Astrocyte (in vitro differentiated cells and primary cell): ENCODE data around the gene ANKRD28. TPM values are rescaled to one million over a fixed set of nuclear protein-coding genes. Genes with fewer than 3 reads are reported as not detected.

ENCODE experiments used
- DNase-seq: peaks from one replicate; pipeline ENCODE4 v3.0.0-alpha.2; 2010; ENCODE audit warnings: low read depth
- FAIRE-seq: peaks from 2 replicates; lab custom pipeline; 2011; peaks lifted over from hg19 to GRCh38; lab: Jason Lieb, UNC
- H2AFZ ChIP-seq: 2 replicates; pipeline ENCODE4 v1.6.0; 2012; ENCODE audit warnings: low read depth, low read length, inconsistent platforms
- H3K27ac ChIP-seq: 2 replicates; pipeline ENCODE4 v1.5.1; 2011; ENCODE audit warnings: low read depth, low read length, inconsistent platforms
- H3K27me3 ChIP-seq: 2 replicates; pipeline ENCODE4 v1.6.0; 2011; ENCODE audit warnings: low read length, inconsistent platforms; ENCODE audit not compliant: insufficient read depth
- H3K36me3 ChIP-seq: 2 replicates; pipeline ENCODE4 v1.5.1; 2011; ENCODE audit warnings: low read length, inconsistent platforms; ENCODE audit not compliant: insufficient read depth
- H3K4me1 ChIP-seq: 2 replicates; pipeline ENCODE4 v1.5.1; 2011; ENCODE audit warnings: low read length, inconsistent platforms; ENCODE audit not compliant: insufficient read depth
- H3K4me2 ChIP-seq: 2 replicates; pipeline ENCODE4 v1.6.0; 2012; ENCODE audit warnings: low read length, inconsistent platforms
- H3K4me3 ChIP-seq: 2 replicates; pipeline ENCODE4 v1.5.1; 2011; ENCODE audit warnings: low read depth, mild to moderate bottlenecking, low read length, inconsistent platforms; ENCODE audit not compliant: insufficient read depth
- H3K79me2 ChIP-seq: 2 replicates; pipeline ENCODE4 v1.6.0; 2012; ENCODE audit warnings: mild to moderate bottlenecking, low read length, inconsistent platforms; ENCODE audit not compliant: insufficient read depth
- H3K9ac ChIP-seq: 2 replicates; pipeline ENCODE4 v1.6.0; 2012; ENCODE audit warnings: mild to moderate bottlenecking, low read length, inconsistent platforms
- H3K9me3 ChIP-seq: 2 replicates; pipeline ENCODE4 v1.5.1; 2012; ENCODE audit warnings: low read depth, mild to moderate bottlenecking, low read length, inconsistent platforms; ENCODE audit not compliant: insufficient read depth
- H4K20me1 ChIP-seq: 2 replicates; pipeline ENCODE4 v1.6.0; 2012; ENCODE audit warnings: low read length, inconsistent platforms; ENCODE audit not compliant: insufficient read depth
- H3K27ac Mint-ChIP-seq: one replicate; pipeline ENCODE4 v1.8.0; 2021; ENCODE audit warnings: mild to moderate bottlenecking, mixed read lengths; ENCODE audit not compliant: unreplicated experiment
- H3K27me3 Mint-ChIP-seq: one replicate; pipeline ENCODE4 v1.8.0; 2021; ENCODE audit warnings: low read depth, mixed read lengths; ENCODE audit not compliant: unreplicated experiment
- H3K36me3 Mint-ChIP-seq: one replicate; pipeline ENCODE4 v1.8.0; 2021; ENCODE audit warnings: low read depth, mixed read lengths; ENCODE audit not compliant: unreplicated experiment
- H3K4me1 Mint-ChIP-seq: one replicate; pipeline ENCODE4 v1.8.0; 2021; ENCODE audit warnings: low read depth, mixed read lengths; ENCODE audit not compliant: unreplicated experiment
- H3K4me3 Mint-ChIP-seq: one replicate; pipeline ENCODE4 v1.8.0; 2021; ENCODE audit warnings: mild to moderate bottlenecking, moderate library complexity, mixed read lengths; ENCODE audit not compliant: unreplicated experiment
- H3K9me3 Mint-ChIP-seq: one replicate; pipeline ENCODE4 v1.8.0; 2021; ENCODE audit warnings: mild to moderate bottlenecking, mixed read lengths; ENCODE audit not compliant: unreplicated experiment
- EZH2 ChIP-seq: IDR thresholded peaks from 2 replicates; pipeline ENCODE4 v1.6.1; 2012; ENCODE audit warnings: mild to moderate bottlenecking, low read length, inconsistent platforms; ENCODE audit not compliant: insufficient read depth
- total RNA-seq: library from RNA; stranded (reverse); gene quantifications from 2 replicates; pipeline ENCODE4 v1.2.1, GENCODE V29; 2021
- TF ChIP-seq, protein P1 (sequence below): IDR thresholded peaks from 2 replicates; pipeline ENCODE4 v1.5.1; 2011; ENCODE audit warnings: low read depth, mild to moderate bottlenecking, inconsistent platforms, low read length, moderate library complexity; ENCODE audit not compliant: insufficient read depth

Gene ANKRD28
- total RNA-seq, 1 donor from 2014 or later, result 61.3 TPM

GRCh38 chr3:15685927-15686326 lies 111.9 kb downstream of the ANKRD28 start:
- DNase-seq (no peak), FAIRE-seq (no peak)
- Histone ChIP-seq H3K9ac (no peak overlapping the region), H3K9me3 (no peaks in the 10 kb centered on the region), H3K4me3 (no peak overlapping the region), H4K20me1 (no peaks in the 10 kb centered on the region), H3K4me2 (no peak overlapping the region), H3K36me3 (peaks cover 44% of the 10 kb centered on the region), H3K27ac (no peak overlapping the region), H3K79me2 (no peaks in the 10 kb centered on the region), H3K27me3 (no peaks in the 10 kb centered on the region), H3K4me1 (no peaks in the 10 kb centered on the region), H2AFZ (no peak overlapping the region)
- Mint-ChIP-seq H3K27ac (no peak overlapping the region), H3K36me3 (peaks cover 11% of the 10 kb centered on the region), H3K4me3 (no peak overlapping the region), H3K27me3 (no peaks in the 10 kb centered on the region), H3K4me1 (no peaks in the 10 kb centered on the region), H3K9me3 (no peaks in the 10 kb centered on the region)
- no peak for TF ChIP-seq EZH2
- TF ChIP-seq, protein P1, sequence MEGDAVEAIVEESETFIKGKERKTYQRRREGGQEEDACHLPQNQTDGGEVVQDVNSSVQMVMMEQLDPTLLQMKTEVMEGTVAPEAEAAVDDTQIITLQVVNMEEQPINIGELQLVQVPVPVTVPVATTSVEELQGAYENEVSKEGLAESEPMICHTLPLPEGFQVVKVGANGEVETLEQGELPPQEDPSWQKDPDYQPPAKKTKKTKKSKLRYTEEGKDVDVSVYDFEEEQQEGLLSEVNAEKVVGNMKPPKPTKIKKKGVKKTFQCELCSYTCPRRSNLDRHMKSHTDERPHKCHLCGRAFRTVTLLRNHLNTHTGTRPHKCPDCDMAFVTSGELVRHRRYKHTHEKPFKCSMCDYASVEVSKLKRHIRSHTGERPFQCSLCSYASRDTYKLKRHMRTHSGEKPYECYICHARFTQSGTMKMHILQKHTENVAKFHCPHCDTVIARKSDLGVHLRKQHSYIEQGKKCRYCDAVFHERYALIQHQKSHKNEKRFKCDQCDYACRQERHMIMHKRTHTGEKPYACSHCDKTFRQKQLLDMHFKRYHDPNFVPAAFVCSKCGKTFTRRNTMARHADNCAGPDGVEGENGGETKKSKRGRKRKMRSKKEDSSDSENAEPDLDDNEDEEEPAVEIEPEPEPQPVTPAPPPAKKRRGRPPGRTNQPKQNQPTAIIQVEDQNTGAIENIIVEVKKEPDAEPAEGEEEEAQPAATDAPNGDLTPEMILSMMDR, result no peak

DNA sequence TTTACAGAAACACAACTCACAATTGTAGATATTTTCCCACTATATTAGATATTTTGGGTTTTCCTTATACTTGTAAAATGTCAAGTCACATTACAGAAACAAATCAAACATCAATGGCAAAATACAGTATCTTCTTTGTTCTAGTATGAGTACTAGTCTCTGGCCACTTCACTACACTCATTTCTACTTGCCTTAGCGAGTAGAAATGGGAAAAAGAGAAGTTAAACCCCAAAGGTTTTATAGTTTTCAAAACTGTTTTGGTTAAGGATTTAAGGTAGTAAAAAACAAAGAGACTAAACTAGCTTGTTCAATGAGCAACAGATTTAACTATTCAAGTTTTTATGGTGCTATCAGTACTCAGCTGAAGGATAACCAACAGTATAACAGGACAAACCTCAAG lies 114.5 kb downstream of the ANKRD28 start:
- TF ChIP-seq EZH2, result no peak
- TF ChIP-seq, protein P1, result no peak
- Mint-ChIP-seq H3K4me3 (no peak overlapping the region), H3K9me3 (no peaks in the 10 kb centered on the region), H3K27me3 (no peaks in the 10 kb centered on the region), H3K27ac (no peak overlapping the region), H3K36me3 (peaks cover 15% of the 10 kb centered on the region), H3K4me1 (no peaks in the 10 kb centered on the region)
- H3K27ac ChIP-seq, result no peak overlapping the region
- no peaks in the 10 kb centered on the region for H3K9me3 ChIP-seq
- no peak overlapping the region for H3K9ac ChIP-seq
- no peak overlapping the region for H2AFZ ChIP-seq
- peaks cover 37% of the 10 kb centered on the region for H3K36me3 ChIP-seq
- H3K4me2 ChIP-seq, result no peak overlapping the region
- H3K79me2 ChIP-seq, result no peaks in the 10 kb centered on the region
- no peak overlapping the region for H3K4me3 ChIP-seq
- DNase-seq (no peak), FAIRE-seq (no peak)
- no peaks in the 10 kb centered on the region for H4K20me1 ChIP-seq
- H3K27me3 ChIP-seq, result no peaks in the 10 kb centered on the region
- no peaks in the 10 kb centered on the region for H3K4me1 ChIP-seq

- H3K27ac Mint-ChIP-seq, result no peak overlapping the region
- H3K27me3 Mint-ChIP-seq, result no peaks in the 10 kb centered on the region
- FAIRE-seq (no peak), DNase-seq (no peak)
- H3K4me1 ChIP-seq, result no peaks in the 10 kb centered on the region
- H3K9me3 ChIP-seq, result no peaks in the 10 kb centered on the region
- no peak overlapping the region for H3K4me3 ChIP-seq
- no peaks in the 10 kb centered on the region for H3K9me3 Mint-ChIP-seq
- H3K36me3 ChIP-seq, result peaks cover 41% of the 10 kb centered on the region
- TF ChIP-seq, protein P1, result no peak
- TF ChIP-seq EZH2, result no peak
- H3K79me2 ChIP-seq, result no peaks in the 10 kb centered on the region
- no peak overlapping the region for H3K4me3 Mint-ChIP-seq
- H3K27me3 ChIP-seq, result no peaks in the 10 kb centered on the region
- H3K27ac ChIP-seq, result no peak overlapping the region
- no peak overlapping the region for H2AFZ ChIP-seq
- peaks cover 15% of the 10 kb centered on the region for H3K36me3 Mint-ChIP-seq
- H3K4me1 Mint-ChIP-seq, result no peaks in the 10 kb centered on the region
- H3K9ac ChIP-seq, result no peak overlapping the region
- H3K4me2 ChIP-seq, result no peak overlapping the region
- no peaks in the 10 kb centered on the region for H4K20me1 ChIP-seq
Observed at GRCh38 chr3:15682561-15683185, 115.1 kb downstream of the ANKRD28 start.
